ENCODE measurements around the gene SPCS2.
"Not testable (repeated sequence)": the region's sequence is repeated elsewhere in the genome, so short reads cannot be mapped to it uniquely, and the experiment has no call there.

Gene SPCS2

DNA sequence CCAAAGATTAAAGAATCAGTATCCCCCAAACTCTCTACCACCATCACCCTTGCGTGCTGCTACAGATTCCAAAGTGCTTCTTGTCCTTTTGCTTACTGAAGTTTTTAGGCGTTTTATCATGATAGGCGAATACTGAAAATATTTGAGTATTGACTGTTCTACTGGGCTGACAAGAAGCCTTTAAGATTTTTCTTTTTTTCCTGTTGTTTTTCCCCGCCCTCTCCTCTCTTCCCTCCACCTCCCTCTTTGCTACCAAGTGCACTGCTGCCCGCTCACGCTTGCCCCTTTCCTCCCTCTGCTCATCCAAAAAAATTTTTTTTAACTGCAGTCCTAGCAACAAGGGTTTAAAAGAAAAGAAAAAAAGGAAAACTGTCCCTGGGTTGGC, 679 bp downstream of the SPCS2 start:
- H3K4me3 ChIP-seq (ENCODE audit: low read depth, low read length): peak overlapping the region; percentile 99

DNA sequence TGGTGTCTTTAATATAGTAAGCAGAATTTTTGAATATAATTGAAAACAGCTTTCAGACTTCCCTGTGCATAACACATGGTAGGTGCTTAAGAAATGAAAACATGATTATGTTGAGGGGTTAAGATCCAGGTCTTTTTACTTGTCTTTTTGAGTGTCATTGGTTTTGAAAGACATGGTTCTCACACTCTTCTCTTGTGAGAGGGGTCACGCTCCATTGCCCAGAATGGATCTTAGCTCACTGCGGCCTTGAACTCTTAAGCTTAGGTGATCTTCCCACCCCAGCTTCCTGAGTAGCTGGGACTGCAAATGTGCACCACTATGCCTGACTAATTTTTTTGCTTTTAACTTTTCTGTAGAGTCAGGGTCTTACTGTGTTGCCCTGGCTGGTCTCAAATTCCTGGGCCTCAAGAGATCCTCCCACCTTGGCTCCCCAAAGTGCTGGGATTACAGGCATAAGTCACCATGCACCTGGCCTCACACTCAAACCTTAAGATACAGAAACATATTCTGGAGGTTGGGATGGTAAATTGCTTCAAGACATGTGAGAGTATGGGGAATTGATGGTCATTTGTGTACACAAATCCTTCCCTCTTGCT, 1.4 kb downstream of the SPCS2 start:
- H3K4me3 ChIP-seq (ENCODE audit: low read depth, low read length): peak overlapping the region; percentile 99

- no peak overlapping the region for H3K4me3 ChIP-seq (ENCODE audit: low read depth, low read length)
Observed at GRCh38 chr11:74951226-74951625, 2.2 kb downstream of the SPCS2 start.

DNA sequence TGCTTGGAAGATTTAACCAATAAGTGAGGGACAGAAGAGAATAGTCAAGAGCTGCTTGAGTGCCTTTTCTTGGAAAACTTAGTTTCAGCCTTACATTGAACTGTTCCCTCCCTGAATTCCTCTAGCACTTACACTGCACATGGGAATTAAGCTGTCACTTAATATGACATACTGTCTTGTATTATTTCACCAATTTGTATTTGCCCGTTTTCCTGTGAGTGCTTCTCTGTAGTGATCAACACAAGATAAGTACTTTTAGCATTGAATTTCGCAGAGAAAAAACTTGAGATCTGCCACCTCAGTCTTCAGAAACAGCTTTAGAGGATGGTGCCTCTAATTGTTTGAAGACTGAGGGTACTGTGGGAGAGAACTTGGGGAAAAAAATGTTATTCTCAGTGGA, 3.7 kb downstream of the SPCS2 start:
- H3K4me3 ChIP-seq (ENCODE audit: low read depth, low read length): no peak overlapping the region

- no peak overlapping the region for H3K4me3 ChIP-seq (ENCODE audit: low read depth, low read length)
Observed at GRCh38 chr11:74953451-74953850, 4.4 kb downstream of the SPCS2 start.

DNA sequence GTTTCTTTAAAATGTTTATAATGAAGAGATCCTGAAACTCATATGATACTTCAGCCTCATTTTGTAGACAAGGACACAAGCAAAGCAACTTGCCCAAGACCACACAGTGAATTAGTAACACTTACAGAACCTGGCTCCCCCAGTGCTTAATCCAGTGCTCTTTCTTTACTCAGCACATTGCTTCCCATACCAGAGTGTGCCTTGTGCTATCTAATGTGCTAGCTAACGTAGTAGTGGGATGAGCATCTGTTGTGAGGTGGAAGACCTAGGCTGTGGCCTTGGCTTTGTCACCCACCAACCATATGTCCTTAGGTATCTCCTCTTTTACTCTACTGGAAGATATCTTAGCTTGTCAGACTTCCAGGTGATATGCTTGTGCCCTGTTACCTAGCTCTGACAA, 5.1 kb downstream of the SPCS2 start:
- H3K4me3 ChIP-seq (ENCODE audit: low read depth, low read length): no peak overlapping the region

- H3K4me3 ChIP-seq (ENCODE audit: low read depth, low read length): no peak overlapping the region
Observed at GRCh38 chr11:74956397-74957015, 7.4 kb downstream of the SPCS2 start.

DNA sequence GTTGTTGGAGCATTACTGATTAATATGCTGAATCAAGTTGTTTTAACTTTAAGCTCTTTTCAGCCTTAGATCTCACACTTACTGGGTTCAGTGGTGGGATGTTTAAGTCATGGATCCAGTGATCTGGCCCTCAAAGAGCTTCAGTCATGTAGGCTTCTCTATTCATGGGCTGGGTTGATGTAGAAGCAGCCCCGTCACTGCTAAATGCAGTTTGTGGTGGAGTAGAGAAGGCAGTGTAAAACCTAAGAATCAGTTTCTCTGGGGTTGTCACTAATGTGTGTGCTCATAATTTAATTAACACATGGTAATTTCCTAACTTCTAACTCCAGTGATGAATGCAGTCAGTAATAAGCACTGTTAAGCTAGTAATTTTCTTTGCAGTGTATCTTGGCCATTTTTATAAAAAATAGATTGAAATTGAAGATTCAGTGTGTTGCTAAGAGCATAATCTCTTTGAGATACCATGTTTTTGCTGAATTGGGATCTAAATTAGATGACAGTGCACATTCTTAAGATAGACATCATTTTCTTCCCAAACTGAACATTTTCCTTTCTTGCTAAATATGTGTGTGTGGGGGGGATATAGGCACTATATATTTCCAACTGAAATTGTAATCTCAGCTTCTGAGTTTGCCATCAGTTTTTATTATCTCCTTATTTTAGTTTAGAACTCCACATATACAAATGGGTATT, 9.0 kb downstream of the SPCS2 start:
- no peak overlapping the region for H3K4me3 ChIP-seq (ENCODE audit: low read depth, low read length)

- H3K4me3 ChIP-seq (ENCODE audit: low read depth, low read length): not testable (repeated sequence)
Observed at GRCh38 chr11:74960128-74960527, 11.1 kb downstream of the SPCS2 start.

- no peak overlapping the region for H3K4me3 ChIP-seq (ENCODE audit: low read depth, low read length)
Observed at GRCh38 chr11:74966651-74967050, 17.6 kb downstream of the SPCS2 start.

- no peak overlapping the region for H3K4me3 ChIP-seq (ENCODE audit: low read depth, low read length)
Observed at GRCh38 chr11:74970852-74971395, 21.9 kb downstream of the SPCS2 start.

DNA sequence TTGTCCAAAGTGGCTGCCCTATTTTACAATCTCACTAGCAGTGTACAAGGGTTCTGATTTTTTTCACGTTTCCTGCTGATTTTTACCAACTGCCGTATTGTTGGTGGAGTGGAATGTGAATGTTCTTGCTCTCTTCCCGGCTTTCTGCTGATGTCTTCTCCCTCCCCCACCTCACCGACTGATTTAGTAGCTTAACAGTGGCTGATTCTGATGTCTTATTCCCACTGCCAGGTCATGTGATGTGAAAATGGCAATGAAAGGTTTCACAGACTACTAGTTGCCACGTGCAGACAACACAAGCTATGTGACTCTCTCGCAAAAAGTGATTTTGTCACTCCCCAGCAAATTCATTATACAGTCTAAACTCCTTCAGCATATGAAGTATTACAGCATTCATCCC, 22.4 kb downstream of the SPCS2 start:
- no peak overlapping the region for H3K4me3 ChIP-seq (ENCODE audit: low read depth, low read length)

DNA sequence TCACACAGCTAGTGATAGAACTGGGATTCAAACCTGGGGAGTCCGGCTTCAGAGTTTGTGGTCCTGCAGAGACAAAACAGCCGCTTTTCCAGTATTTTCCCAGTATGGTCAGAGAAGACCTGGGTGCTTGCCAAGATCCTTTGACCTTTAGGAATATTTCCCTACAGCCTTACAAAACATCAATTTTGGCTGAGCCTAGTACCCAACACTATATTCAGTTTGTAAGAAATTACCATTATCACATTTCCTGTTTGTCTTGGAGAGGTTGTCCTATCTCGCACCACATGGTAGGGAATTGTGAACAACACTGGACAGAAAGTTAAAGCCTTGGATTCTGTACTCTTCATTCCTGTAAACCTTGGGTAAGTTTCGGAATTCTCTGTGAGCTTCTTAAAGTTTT, 29.0 kb downstream of the SPCS2 start:
- no peak overlapping the region for H3K4me3 ChIP-seq (ENCODE audit: low read depth, low read length)

DNA sequence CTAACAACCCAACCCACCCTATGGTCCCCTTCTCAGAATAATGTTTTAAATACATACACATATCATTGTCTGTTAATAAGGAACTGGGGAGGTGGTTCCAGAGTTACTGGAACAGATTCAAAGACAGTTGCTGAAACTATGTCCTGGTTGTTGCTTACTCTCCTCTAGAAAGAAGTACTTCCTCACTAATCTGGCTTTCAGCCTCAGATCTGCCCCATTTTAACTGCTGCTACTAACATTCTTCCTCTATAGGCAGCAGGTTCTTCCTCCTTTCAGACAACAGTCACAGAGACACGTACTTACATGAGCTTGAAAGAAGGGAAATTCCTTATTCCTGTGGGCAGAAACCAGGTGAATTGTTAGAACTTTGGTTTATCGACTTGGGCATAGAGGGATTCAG, 31.6 kb downstream of the SPCS2 start:
- H3K4me3 ChIP-seq (ENCODE audit: low read depth, low read length): no peak overlapping the region

DNA sequence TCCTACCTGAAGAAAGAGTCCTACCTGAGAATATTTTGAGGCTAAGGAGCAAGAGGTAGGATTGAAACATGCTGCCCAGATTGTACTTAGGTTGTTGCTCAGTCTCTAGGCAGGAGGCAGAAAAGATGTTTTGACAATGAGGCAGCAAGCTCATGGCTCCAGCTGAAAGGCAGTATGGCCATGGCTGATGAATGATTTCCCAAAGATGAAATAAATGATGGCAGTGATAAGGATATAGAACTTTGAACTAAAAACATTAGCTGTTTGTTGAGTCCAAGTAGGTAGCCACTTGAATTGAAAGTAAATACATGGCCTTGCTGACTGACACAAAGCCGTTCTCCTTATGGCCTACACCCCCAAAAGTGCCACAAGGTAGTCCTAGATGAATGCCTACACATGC, 32.8 kb downstream of the SPCS2 start:
- H3K4me3 ChIP-seq (ENCODE audit: low read depth, low read length): no peak overlapping the region

GRCh38 chr11:74984070-74984469, 35.0 kb downstream of the SPCS2 start:
- H3K4me3 ChIP-seq (ENCODE audit: low read depth, low read length): no peak overlapping the region

- no peak overlapping the region for H3K4me3 ChIP-seq (ENCODE audit: low read depth, low read length)
Observed at GRCh38 chr11:74984730-74985129, 35.7 kb downstream of the SPCS2 start.

GRCh38 chr11:74988541-74989259, 39.6 kb downstream of the SPCS2 start, which contains the start of gene NEU3:
Gene NEU3 (plus strand): TSS chr11:74988933. CDS start chr11:74989061, 128 bp downstream.
- H3K4me3 ChIP-seq (ENCODE audit: low read depth, low read length): peak within 1 kb of the TSS; percentile 74

GRCh38 chr11:74989260-74989638, 40.2 kb downstream of the SPCS2 start:
- peak overlapping the region; percentile 74 for H3K4me3 ChIP-seq (ENCODE audit: low read depth, low read length)

DNA sequence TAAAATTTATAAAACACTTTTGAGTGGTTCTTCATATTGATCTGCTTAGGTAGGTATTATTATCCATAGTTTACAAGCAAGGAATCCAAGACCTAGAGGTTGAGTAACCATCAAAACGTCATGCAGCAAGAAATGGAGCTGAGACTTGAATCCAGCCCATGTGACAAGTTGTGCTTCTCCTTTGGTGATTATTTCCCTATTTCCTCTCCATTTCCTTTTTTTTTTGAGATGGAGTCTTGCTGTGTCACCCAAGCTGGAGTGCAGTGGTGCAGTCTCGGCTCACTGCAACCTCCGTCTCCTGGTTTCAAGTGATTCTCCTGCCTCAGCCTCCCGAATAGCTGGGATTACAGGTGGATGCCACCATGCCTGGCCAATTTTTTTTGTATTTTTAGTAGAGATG, 41.1 kb downstream of the SPCS2 start:
- H3K4me3 ChIP-seq (ENCODE audit: low read depth, low read length): not testable (repeated sequence)

- H3K4me3 ChIP-seq (ENCODE audit: low read depth, low read length): no peak overlapping the region
Observed at GRCh38 chr11:74990941-74991340, 41.9 kb downstream of the SPCS2 start.

Measured in iPS-11a (cell line).